Stomach smooth muscle (tissue), 2 donors: ENCODE data around the gene CDHR1.

Experiments
- H3K27ac ChIP-seq: one replicate; pipeline ENCODE4 v1.7.0; 2013; ENCODE audit warnings: mild to moderate bottlenecking, low read length, inconsistent platforms
- H3K27me3 ChIP-seq, 2 donors: one replicate each; pipeline ENCODE4 v1.7.0; 2013; ENCODE audit warnings: low read length in 2 of 2; ENCODE audit not compliant: insufficient read depth in 2 of 2, control insufficient read depth in 1 of 2
- H3K36me3 ChIP-seq, 2 donors: one replicate each; pipeline ENCODE4 v1.7.0; 2013; ENCODE audit warnings: low read length in 2 of 2; ENCODE audit not compliant: control insufficient read depth in 2 of 2, insufficient read depth in 2 of 2
- H3K4me1 ChIP-seq: one replicate; pipeline ENCODE4 v1.7.0; 2013; ENCODE audit warnings: low read length; ENCODE audit not compliant: control insufficient read depth, insufficient read depth
- H3K4me3 ChIP-seq, 2 donors: one replicate each; pipeline ENCODE4 v1.7.0; 2013; ENCODE audit warnings: low read length in 2 of 2
- H3K9ac ChIP-seq, 2 donors: one replicate each; pipeline ENCODE4 v1.7.0; 2013; ENCODE audit warnings: low read length in 2 of 2, mild to moderate bottlenecking in 1 of 2
- H3K9me3 ChIP-seq, 2 donors: one replicate each; pipeline ENCODE4 v1.7.0; 2013; ENCODE audit warnings: low read length in 2 of 2; ENCODE audit not compliant: control insufficient read depth in 2 of 2
- donor health status: healthy.
- donor health status: Pancreatic carcinoma.

CDHR1 gene

DNA sequence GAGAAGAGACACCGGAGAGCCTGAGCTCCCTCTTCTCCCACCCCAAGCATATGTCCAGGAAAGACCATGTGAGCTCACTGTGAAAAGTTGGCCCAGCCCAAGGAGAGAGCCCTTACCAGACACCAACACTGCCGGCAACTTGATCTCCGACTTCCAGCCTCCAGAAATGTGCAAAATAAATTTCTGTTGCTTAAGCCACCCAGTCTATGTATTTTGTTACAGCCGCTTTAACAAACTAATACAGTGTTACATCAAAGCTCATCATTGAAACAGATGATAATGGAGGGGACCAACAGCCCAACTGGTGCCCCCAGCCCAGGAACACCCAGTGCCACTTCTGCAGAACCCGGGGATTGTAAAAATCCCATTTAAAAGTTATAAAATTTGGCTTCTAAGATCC is 69.4 kb downstream of the CDHR1 start:
- Histone ChIP-seq H3K36me3 (no peaks in the 10 kb centered on the region), H3K27me3 (peaks cover 2 to 20% of the 10 kb centered on the region in 2 donors), H3K9ac (no peak overlapping the region), H3K4me1 (no peaks in the 10 kb centered on the region), H3K27ac (no peak overlapping the region), H3K9me3 (no peaks in the 10 kb centered on the region), H3K4me3 (no peak overlapping the region)

DNA sequence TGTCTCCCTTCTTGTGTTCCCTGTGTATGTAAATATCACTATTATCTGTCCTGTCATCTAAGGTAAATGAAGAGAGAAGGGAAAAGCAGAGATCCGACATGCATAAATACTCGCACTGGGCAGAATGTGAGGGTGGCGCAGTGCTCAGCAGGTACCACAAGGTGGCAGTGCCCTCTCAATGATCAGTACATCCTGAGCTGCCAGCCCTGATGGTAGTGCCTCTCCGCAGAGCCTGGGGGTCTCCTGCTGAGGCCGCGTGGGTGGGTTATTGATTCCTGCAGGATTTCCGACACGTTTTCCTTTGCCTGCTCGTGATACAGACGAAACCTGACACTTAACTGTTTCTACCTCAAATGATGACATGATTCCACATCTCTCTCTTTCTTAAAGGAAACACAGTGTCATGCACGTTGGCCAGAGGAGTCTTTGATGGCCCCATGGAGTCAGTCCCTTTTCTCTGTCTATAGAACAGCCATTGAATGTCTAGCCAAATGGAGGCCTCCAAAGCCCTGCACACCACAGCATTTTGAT is 70.3 kb downstream of the CDHR1 start:
- Histone ChIP-seq H3K36me3 (no peaks in the 10 kb centered on the region), H3K9me3 (no peaks in the 10 kb centered on the region), H3K4me3 (no peak overlapping the region), H3K27me3 (peaks cover 2 to 23% of the 10 kb centered on the region in 2 donors), H3K27ac (no peak overlapping the region), H3K4me1 (no peaks in the 10 kb centered on the region), H3K9ac (peak overlapping the region in 1 of 2 donors; percentile 37)

GRCh38 chr10:84265418-84265817 is 71.1 kb downstream of the CDHR1 start:
- H3K4me3 ChIP-seq = no peak overlapping the region
- no peak overlapping the region for H3K27ac ChIP-seq
- H3K27me3 ChIP-seq = peaks cover 2 to 23% of the 10 kb centered on the region in 2 donors
- no peaks in the 10 kb centered on the region for H3K9me3 ChIP-seq
- H3K9ac ChIP-seq = no peak overlapping the region
- no peaks in the 10 kb centered on the region for H3K4me1 ChIP-seq
- no peaks in the 10 kb centered on the region for H3K36me3 ChIP-seq

GRCh38 chr10:84267503-84268126 is 73.3 kb downstream of the CDHR1 start:
- Histone ChIP-seq H3K36me3 (no peaks in the 10 kb centered on the region), H3K27me3 (peaks cover 2 to 19% of the 10 kb centered on the region in 2 donors), H3K4me1 (no peaks in the 10 kb centered on the region), H3K27ac (no peak overlapping the region), H3K4me3 (no peak overlapping the region), H3K9ac (no peak overlapping the region), H3K9me3 (no peaks in the 10 kb centered on the region)

GRCh38 chr10:84269162-84269561 is 74.8 kb downstream of the CDHR1 start:
- no peaks in the 10 kb centered on the region for H3K9me3 ChIP-seq
- H3K9ac ChIP-seq = no peak overlapping the region
- H3K27me3 ChIP-seq = peaks cover 2 to 16% of the 10 kb centered on the region in 2 donors
- no peaks in the 10 kb centered on the region for H3K4me1 ChIP-seq
- no peak overlapping the region for H3K27ac ChIP-seq
- no peak overlapping the region for H3K4me3 ChIP-seq
- H3K36me3 ChIP-seq = no peaks in the 10 kb centered on the region
